Neural cell (in vitro differentiated cells): Measurements from ENCODE around the gene NFE2. TPM values are rescaled to one million over a fixed set of nuclear protein-coding genes. Genes with fewer than 3 reads are reported as not detected.

Experiments used
- H2AFZ ChIP-seq: fragments of 200-600, 300-800 bp; sonication (generic), shearing (Covaris generic); 2 replicates; pipeline ENCODE4 v1.6.0; 2014; ENCODE audit warnings: low read depth, mild to moderate bottlenecking, antibody characterized with exemption, low read length, moderate library complexity
- H3F3A ChIP-seq: fragments of 200-600 bp; shearing (Covaris generic); 2 replicates; pipeline ENCODE4 v1.6.1; 2016; ENCODE audit warnings: mild to moderate bottlenecking, moderate library complexity, mixed read lengths, antibody characterized with exemption, low read length; ENCODE audit not compliant: insufficient read depth, poor library complexity, severe bottlenecking
- H3K27ac ChIP-seq: fragments of 200-600, 300-800 bp; sonication (generic), shearing (Covaris generic); 2 replicates; pipeline ENCODE4 v1.5.1; 2014; ENCODE audit warnings: mild to moderate bottlenecking, low read length, moderate library complexity
- H3K27me3 ChIP-seq: fragments of 300-800, 200-600 bp; sonication (generic), shearing (Covaris generic); 2 replicates; pipeline ENCODE4 v1.6.0; 2014; ENCODE audit warnings: mild to moderate bottlenecking, low read depth, low read length, moderate library complexity; ENCODE audit not compliant: insufficient read depth
- H3K36me3 ChIP-seq: fragments of 300-800, 200-600 bp; sonication (generic), shearing (Covaris generic); 2 replicates; pipeline ENCODE4 v1.5.1; 2014; ENCODE audit warnings: mild to moderate bottlenecking, antibody characterized with exemption, low read length, moderate library complexity; ENCODE audit not compliant: insufficient read depth
- H3K4me2 ChIP-seq: fragments of 300-800, 200-600 bp; sonication (generic), shearing (Covaris generic); 2 replicates; pipeline ENCODE4 v1.6.0; 2014; ENCODE audit warnings: mild to moderate bottlenecking, low read length
- H3K4me3 ChIP-seq: fragments of 300-800, 200-600 bp; sonication (generic), shearing (Covaris generic); 2 replicates; pipeline ENCODE4 v1.5.1; 2014; ENCODE audit warnings: mild to moderate bottlenecking, low read length, moderate library complexity
- H3K79me2 ChIP-seq: fragments of 200-600 bp; shearing (Covaris generic); replicated peaks from 2 replicates; pipeline ENCODE4 v1.6.0; 2014; ENCODE audit warnings: mild to moderate bottlenecking, low read length, moderate library complexity; ENCODE audit not compliant: insufficient read depth
- H3K9ac ChIP-seq: fragments of 300-800, 200-600 bp; sonication (generic), shearing (Covaris generic); 2 replicates; pipeline ENCODE4 v1.6.1; 2016; ENCODE audit warnings: mild to moderate bottlenecking, low read length, mixed read lengths
- H3K9me2 ChIP-seq: fragments of 200-600 bp; shearing (Covaris generic); 2 replicates; pipeline ENCODE4 v1.6.1; 2016; ENCODE audit warnings: mild to moderate bottlenecking, low read length, mixed read lengths; ENCODE audit not compliant: insufficient read depth
- H3K9me3 ChIP-seq: fragments of 200-600, 300-800 bp; sonication (generic), shearing (Covaris generic); 2 replicates; pipeline ENCODE4 v1.6.1; 2016; ENCODE audit warnings: mild to moderate bottlenecking, mixed run types, low read length, moderate library complexity, mixed read lengths
- H4K20me1 ChIP-seq: fragments of 200-600 bp; shearing (Covaris generic); 2 replicates; pipeline ENCODE4 v1.6.1; 2016; ENCODE audit warnings: mild to moderate bottlenecking, mixed run types; ENCODE audit not compliant: insufficient read depth
- CTCF ChIP-seq: fragments of 450-650 bp; IDR thresholded peaks from 2 replicates; pipeline ENCODE4 v1.5.1; 2014; ENCODE audit warnings: antibody characterized with exemption, mild to moderate bottlenecking, moderate library complexity; ENCODE audit not compliant: poor library complexity, severe bottlenecking
- EP300 ChIP-seq: fragments of 450-650 bp; conservative IDR thresholded peaks from 2 replicates; pipeline ENCODE4 v1.6.1; 2014; ENCODE audit warnings: antibody characterized with exemption, mild to moderate bottlenecking, moderate library complexity; ENCODE audit not compliant: poor library complexity, severe bottlenecking
- EZH2 ChIP-seq: fragments of 200-600, 300-800 bp; shearing (Covaris generic), sonication (generic); IDR thresholded peaks from 2 replicates; pipeline ENCODE4 v1.6.1; 2014; ENCODE audit warnings: antibody characterized with exemption, low read length, borderline replicate concordance, mild to moderate bottlenecking; ENCODE audit not compliant: insufficient read depth, poor library complexity, severe bottlenecking
- MXI1 ChIP-seq: fragments of 450-650 bp; conservative IDR thresholded peaks from 2 replicates; pipeline ENCODE4 v1.6.1; 2014; ENCODE audit warnings: antibody characterized with exemption, mild to moderate bottlenecking; ENCODE audit not compliant: poor library complexity, severe bottlenecking
- POLR2AphosphoS5 ChIP-seq: IDR thresholded peaks from 2 replicates; pipeline ENCODE4 v1.6.1; 2012
- RAD21 ChIP-seq: fragments of 450-650 bp; conservative IDR thresholded peaks from 2 replicates; pipeline ENCODE4 v1.6.1; 2014; ENCODE audit warnings: antibody characterized with exemption, mild to moderate bottlenecking, moderate library complexity
- REST ChIP-seq: IDR thresholded peaks from 2 replicates; pipeline ENCODE4 v1.6.1; 2012; ENCODE audit warnings: borderline replicate concordance
- SMC3 ChIP-seq: fragments of 450-650 bp; conservative IDR thresholded peaks from 2 replicates; pipeline ENCODE4 v1.6.1; 2014; ENCODE audit warnings: antibody characterized with exemption, mild to moderate bottlenecking, moderate library complexity; ENCODE audit not compliant: poor library complexity
- TAF1 ChIP-seq: IDR thresholded peaks from 2 replicates; pipeline ENCODE4 v1.6.1; 2012; ENCODE audit warnings: low read depth
- polyA plus RNA-seq: library from polyadenylated mRNA; depleted of rRNA; stranded (reverse); fragments of >200 nt; gene quantifications from 2 replicates; pipeline ENCODE4 v1.2.3, GENCODE V29; 2014

Gene NFE2
- polyA plus RNA-seq, 1 donor from 2014 or later, result not detected

GRCh38 chr12:54300225-54300731, 537 bp downstream of the NFE2 start:
- TF ChIP-seq MXI1 (no peak), POLR2AphosphoS5 (no peak), RAD21 (no peak), CTCF (no peak), REST (no peak), SMC3 (no peak), TAF1 (no peak), EP300 (no peak), EZH2 (no peak)
- Histone ChIP-seq H3K9ac (no peak overlapping the region), H3K36me3 (no peaks in the 10 kb centered on the region), H4K20me1 (no peaks in the 10 kb centered on the region), H3K4me3 (no peak overlapping the region), H3K9me2 (no peaks in the 10 kb centered on the region), H3F3A (no peaks in the 10 kb centered on the region), H3K9me3 (no peaks in the 10 kb centered on the region), H3K27ac (no peak overlapping the region), H3K79me2 (no peaks in the 10 kb centered on the region), H3K27me3 (no peaks in the 10 kb centered on the region), H3K4me2 (no peak overlapping the region), H2AFZ (no peak overlapping the region)

GRCh38 chr12:54299515-54300224, 1.1 kb downstream of the NFE2 start:
- no peaks in the 10 kb centered on the region for H3K36me3 ChIP-seq
- H3K27me3 ChIP-seq, result no peaks in the 10 kb centered on the region
- no peak overlapping the region for H3K9ac ChIP-seq
- H3K27ac ChIP-seq, result no peak overlapping the region
- no peaks in the 10 kb centered on the region for H3F3A ChIP-seq
- no peaks in the 10 kb centered on the region for H3K9me2 ChIP-seq
- H2AFZ ChIP-seq, result no peak overlapping the region
- no peaks in the 10 kb centered on the region for H3K9me3 ChIP-seq
- H4K20me1 ChIP-seq, result no peaks in the 10 kb centered on the region
- no peaks in the 10 kb centered on the region for H3K79me2 ChIP-seq
- TF ChIP-seq RAD21 (no peak), CTCF (no peak), EZH2 (no peak), SMC3 (no peak), TAF1 (no peak), POLR2AphosphoS5 (no peak), REST (no peak), MXI1 (no peak), EP300 (no peak)
- H3K4me2 ChIP-seq, result no peak overlapping the region
- H3K4me3 ChIP-seq, result no peak overlapping the region
